HG02852 (cell line): ENCODE data around the gene FAM114A1.
"Not testable (repeated sequence)": the region's sequence is repeated elsewhere in the genome, so short reads cannot be mapped to it uniquely, and the experiment has no call there.

Experiments used
- ATAC-seq: cut with Tn5 transposase; IDR thresholded peaks from one replicate; pipeline ENCODE4 v1.9.1; 2021; ENCODE audit warnings: mild to moderate bottlenecking, moderate library complexity; ENCODE audit not compliant: unreplicated experiment

The FAM114A1 gene

GRCh38 chr4:38928974-38929373, 61.4 kb downstream of the FAM114A1 start:
- ATAC-seq = no peak

DNA sequence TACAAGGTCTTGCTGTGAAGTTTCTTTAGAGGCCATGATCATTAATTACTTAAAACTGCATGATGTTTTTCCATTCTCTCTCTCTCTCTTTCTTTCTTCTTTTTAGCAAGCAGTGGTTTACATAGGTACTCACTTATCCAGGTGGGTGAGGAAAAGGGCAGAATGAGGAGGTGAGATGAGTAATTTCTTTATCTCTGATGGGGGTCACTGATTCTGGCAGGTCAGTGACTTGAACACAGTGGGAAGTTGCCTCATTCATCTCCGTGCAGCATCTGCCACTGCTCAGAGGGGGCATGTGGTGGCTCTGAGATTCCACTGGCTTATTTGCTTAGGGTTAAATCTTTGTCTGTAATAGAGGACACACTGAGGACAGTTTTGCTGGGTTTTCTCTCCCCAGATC, 62.6 kb downstream of the FAM114A1 start:
- peak; percentile 55 for ATAC-seq

DNA sequence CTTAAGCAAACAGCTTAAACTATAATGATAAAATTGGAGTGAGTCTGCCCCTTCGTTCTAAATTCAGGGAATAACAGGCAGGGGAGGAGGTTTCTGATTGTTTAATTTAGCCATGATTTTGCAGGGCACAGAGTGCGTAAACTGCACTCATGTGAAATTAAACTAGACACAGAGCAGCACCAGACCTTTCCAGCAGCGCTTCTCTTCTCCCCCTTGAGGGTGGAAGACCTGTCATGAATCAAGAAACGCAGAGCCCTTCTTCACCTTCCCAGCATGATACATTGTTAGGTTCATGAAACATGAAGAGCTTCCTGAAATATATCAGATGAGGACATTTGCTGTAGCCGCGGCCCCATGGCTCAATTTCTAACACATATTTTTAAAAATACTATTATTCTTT, 63.1 kb downstream of the FAM114A1 start:
- no peak for ATAC-seq

DNA sequence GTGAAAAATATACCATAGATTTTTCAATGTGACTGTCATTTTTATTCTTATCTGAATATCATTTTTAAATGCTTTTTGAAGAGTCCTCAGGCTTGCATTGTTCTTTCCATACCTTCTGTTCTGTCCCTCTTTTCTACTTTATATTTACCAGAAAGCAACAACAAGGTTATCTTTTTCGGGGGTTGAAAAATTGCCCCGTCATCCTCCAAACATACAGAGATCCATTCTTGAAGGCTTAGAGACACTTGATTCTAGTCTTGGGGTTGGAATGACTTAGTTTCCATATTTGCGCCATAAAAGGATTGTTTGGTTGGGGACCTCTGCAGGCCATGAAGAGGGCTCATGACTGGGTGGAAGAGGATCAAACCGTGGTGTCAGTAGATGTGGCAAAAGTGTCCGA, 63.5 kb downstream of the FAM114A1 start:
- no peak for ATAC-seq

DNA sequence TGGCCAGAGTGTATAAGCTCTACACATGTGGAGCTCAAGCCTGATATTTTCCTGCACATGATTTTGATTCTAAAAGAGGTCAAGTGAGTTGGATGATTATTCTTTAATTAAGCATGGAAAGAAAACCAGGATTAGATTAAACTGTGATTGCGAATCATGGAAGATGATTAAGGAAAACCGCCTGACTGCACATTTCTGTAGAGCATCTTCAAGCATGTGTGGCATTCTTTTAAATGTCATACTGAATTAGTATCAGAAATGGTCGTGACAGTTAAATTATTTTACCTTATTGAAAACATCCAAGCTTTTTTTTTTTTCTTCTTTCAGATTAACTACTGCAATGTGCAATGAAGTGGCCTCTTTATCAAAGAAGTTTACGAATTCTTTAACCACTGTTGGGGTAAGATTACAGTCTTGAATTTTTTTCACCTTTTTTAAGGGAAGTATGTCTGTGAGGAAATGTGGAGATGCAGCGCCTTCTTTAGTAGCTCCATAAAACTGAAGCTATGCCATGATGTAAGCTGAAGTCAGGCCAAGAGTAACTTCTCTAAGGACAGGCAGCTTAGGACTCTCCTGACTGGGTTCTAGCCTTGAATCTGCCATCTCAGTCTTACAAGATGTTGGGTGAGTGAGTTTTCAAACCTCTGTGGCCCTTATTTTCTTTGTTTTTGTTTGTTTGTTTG, 67.9 kb downstream of the FAM114A1 start:
- no peak for ATAC-seq

GRCh38 chr4:38939165-38939564, 71.6 kb downstream of the FAM114A1 start:
- peak; percentile 96 for ATAC-seq

- no peak for ATAC-seq
These were observed 72.9 kb downstream of the FAM114A1 start for GRCh38 chr4:38940476-38940875.

DNA sequence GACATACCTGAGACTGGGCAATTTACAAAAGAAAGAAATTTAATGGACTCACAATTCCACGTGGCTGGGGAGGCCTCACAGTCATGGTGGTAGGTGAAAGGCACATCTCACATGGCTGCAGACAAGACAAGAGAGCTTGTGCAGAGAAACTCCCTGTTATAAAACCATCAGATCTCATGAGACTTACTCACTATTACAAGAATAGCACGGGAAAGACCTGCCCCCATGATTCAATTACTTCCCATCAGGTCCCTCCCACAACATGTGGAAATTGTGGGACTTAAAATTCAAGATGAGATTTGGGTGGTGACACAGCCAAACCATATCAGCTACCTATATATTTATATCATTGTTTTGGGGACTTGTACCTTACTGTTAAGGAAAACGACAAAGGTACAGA, 74.3 kb downstream of the FAM114A1 start:
- not testable (repeated sequence) for ATAC-seq

DNA sequence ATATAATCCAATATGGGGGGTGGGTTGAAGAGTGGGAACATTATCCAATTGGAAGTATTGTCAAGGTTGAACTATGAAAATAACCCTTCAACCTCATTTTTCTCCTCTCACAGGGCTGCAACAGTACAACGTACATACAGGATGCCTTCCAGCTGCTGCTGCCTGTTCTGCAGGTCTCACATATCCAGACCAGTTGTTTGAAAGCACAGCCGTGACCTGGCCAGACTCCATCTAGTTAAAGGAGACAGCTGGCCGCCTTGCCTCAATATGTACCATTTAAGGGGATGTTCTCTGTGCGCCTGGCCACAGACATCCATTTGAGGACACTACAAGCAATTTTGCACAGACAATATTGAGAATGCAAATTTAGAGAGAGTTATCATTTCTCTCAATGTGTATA, 75.7 kb downstream of the FAM114A1 start:
- ATAC-seq = no peak

- ATAC-seq = no peak
These were observed 76.8 kb downstream of the FAM114A1 start for GRCh38 chr4:38944440-38944839.

DNA sequence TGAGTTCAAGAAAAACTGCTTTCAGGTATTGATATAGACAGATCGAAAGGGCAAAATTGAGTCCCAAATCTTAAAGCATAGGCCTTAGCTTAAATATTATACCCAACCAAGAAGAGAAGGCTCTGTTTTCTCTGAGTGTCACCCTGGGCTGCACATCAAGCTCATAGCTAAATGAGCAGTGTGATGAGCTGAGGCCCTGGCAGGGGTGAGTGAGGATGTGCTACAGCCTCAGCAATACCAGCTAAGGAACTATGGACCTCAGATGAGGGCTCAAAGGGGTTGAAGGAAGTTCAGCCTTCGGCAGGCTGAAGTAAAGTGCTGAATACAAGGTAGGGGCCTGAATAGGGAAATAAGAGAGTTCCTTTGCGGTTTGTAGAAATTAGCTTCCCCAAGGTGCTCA, 79.3 kb downstream of the FAM114A1 start:
- no peak for ATAC-seq

- no peak for ATAC-seq
These were observed 80.9 kb downstream of the FAM114A1 start for GRCh38 chr4:38948551-38948950.

DNA sequence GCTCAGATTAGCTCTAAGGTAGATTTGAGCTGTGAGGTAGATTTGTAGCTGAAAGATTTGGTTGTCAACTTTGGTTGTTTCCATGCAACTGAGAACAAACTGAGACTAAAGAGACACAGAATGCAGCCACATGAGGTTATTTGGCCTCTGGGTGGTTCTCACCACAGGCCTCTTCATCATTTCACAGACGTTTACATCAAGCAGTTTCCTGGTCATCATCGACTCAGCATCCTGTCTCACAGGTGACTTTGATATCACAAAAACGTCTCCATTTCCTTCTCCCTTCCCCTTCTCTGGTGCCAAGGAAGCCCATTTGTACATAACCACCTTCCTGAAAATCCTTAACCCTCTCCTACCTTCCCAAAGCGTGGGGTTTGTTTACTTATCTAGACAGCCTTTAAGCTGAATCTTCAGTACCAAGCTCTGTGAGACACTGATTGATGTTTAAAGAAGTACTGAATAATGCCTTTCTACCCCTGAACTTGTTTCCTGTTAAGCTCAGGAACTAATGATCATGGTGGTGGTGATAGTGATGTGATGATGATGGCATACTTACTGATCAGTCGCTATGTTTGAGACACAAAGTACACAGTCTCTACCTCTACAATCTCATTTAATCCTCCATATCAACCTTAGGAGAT, 81.9 kb downstream of the FAM114A1 start:
- no peak for ATAC-seq

GRCh38 chr4:38950159-38950558, 82.6 kb downstream of the FAM114A1 start:
- ATAC-seq = no peak

- no peak for ATAC-seq
These were observed 83.1 kb downstream of the FAM114A1 start for GRCh38 chr4:38950734-38951133.

DNA sequence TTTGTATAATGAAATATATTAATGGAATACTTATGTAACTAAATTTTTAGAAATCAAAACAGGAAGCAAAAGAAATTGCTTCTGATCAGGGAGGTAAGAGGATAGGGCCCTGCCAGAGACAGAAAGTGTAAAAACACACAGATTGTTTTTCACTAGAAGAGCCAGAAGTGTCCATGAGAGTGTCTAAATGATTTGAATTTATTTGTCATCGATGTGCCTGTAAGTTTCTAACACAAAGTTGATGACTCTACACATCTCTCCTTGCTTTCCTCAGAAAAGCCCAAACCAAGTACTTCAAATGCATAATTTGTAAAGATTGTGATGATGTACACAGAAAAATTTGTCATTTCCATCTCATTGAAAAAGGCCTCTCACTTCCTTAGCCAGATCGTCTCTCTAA, 84.0 kb downstream of the FAM114A1 start:
- ATAC-seq = no peak

DNA sequence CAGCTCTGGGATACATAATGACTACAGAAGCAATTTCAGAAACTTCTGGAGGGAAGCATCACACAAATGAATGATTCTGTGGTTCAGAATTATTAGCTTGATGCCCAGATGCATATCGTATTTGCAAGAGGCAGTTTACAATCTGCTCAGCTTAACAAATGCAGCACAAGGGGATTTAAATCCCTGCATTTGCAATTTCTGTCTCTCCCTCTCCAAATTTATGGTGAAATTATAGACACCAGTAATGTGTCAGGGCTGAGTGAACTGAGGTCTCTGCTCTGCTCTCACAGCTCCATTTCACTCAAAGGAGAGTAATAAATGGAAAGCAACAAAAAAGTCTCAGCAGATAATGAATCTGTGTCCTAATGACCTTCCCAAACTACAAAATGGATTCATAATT, 84.4 kb downstream of the FAM114A1 start:
- no peak for ATAC-seq

DNA sequence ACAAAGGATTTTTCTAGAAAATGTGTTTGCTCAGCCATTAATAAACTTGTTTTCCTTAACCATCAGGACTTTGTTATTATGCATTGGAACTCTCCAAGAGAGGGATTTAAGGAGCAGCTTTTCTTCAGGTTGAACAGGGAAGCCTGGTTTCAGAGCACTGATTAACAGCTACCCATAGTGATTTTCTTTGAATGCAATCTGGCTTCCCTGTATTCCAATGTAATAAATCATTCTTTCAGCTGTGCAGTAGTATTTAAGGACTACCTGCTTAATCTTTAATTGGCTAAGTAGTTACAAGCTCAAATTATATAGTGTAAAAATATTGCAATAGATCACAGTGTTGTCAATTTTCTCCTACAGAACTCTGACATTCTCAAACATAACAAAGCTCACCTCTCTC, 87.1 kb downstream of the FAM114A1 start:
- ATAC-seq = no peak

GRCh38 chr4:38955957-38956356, 88.4 kb downstream of the FAM114A1 start:
- ATAC-seq = no peak

DNA sequence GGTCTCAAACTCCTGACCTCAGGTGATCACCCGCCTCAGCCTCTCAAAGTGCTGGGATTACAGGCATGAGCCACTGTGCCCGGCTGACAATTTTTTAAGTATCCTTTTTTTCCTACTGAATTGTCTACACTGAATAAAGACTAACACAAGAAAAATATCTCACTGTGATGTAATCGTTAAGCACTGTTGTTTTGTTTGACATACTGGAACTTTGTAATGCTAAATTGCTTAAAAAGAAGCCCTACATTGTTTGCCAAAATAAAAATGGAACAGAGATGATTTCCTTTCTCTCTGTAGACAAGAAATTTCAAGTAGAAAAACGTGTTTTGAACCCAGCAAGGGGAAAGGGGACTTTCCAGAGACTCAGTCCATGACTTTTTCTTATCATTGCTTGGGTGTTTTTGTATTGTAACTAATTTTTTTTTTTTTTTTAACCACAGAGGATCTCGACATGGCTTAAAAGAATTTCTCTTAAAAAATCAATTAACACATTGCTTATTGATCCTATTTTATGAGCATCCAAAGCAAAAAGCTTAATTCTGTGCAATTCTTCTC, 89.7 kb downstream of the FAM114A1 start:
- ATAC-seq = no peak

- ATAC-seq = no peak
These were observed 90.3 kb downstream of the FAM114A1 start for GRCh38 chr4:38957893-38958292.

DNA sequence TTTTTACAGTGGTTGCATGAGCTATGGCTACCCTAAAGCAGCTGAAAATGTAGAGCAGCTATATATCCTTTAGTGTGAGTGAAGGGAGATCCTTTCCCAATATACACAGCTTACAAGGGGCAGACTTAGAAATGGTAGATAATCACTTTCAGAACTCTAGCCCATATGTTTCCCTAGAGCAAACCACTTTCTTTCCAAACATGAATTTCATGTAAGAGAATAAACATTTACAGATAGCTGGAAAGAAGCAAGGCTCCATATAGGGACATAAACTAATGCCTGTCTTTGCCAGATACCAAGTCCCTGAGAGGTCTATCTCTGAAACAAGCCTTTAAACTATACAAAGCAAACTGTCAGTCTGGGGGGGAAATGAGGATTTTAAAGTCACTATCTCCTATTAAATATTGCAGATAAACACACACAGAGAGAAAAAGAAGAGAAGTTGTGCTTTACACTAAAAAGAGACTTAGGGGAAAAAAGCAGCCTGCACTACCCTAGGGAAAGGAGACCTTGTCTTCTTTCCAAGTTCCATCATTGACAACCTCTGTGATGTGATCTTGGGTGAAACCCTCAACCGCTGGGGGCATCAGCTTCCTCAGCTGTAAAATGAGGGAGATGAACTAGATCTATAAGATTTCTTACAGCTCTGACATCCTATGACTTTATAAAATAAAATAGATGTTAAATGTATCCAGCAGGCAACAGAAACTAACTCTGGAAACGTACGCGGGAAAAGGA, 91.0 kb downstream of the FAM114A1 start:
- ATAC-seq = peak; percentile 37
